ENCODE results near the gene ARID5B.
"Not testable (repeated sequence)": the region's sequence is repeated elsewhere in the genome, so short reads cannot be mapped to it uniquely, and the experiment has no call there.

Gene ARID5B

DNA sequence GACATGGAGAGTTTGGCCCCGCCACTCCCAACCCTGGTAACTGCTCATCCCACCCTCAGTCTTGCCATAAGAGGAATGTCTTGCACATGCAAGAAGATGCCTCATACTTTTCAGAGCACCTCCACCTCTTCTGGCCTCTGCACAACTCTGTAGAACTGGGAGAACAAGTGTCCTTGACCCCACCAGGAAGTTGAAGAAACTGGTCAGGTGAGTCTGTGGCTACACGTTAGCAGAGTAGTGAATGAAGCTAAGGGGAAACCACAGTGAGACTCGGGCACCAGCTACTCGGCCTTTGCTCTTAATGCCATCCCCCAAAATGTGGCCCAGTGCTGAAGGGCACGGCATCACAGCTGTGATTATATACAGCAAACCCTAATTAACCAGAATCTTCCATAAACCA lies 110.1 kb downstream of the ARID5B start:
- DNase-seq (ENCODE audit: low read depth), result no peak

DNA sequence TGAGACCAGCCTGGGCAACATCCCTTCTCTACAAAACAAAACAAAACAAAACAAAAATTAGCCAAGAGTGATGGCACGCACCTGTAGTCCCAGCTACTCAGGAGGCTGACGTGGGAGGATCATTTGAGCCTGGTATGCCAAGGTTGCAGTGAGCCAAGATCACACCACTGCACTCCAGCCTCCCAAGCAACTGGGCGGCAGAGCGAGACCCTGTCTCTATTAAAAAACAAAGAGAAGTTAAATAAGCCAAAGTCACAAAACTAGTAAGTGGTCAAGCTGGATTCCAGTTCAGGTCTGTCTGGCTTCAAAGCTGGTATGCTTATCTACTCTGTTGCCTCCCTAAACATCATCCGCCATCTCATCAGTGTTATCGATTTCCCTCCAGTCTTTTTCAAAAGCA lies 110.8 kb downstream of the ARID5B start:
- DNase-seq (ENCODE audit: low read depth), result no peak

DNA sequence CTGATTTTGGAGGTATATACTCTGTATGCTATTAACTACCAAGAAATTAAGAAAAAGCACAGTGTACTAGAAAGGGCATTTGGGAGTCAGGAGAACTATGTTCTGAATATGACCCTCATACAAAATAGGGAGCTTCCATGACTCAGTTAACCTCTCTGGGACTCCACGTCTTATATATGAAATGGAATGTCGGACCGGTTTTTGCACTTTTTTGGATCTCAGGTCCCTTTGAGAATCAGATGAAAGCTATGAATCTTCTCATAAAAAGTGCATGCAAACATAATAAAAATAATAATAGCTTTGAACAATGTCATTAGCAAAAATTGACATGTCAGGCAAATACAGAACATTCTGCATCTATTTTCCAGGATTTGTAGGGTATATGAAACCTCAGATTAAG lies 113.0 kb downstream of the ARID5B start:
- DNase-seq (ENCODE audit: low read depth), result no peak

DNA sequence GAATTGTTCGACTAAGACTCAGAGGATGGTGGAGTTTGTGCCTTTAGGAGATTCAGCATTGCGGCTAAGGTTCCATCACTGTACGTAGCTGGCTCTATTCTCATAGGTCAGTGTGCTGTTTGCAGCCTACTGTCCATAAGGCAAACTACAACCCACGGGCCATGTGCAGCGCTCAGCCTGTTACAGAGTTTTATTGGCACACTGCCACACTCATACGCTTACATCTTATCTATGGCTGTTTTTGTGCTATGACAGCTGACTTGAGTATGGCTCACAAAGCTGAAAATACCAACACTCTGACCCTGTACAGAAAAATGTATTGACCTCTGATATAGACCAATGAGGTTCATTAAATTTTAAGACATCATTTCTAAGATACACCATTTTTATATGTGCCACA lies 114.5 kb downstream of the ARID5B start:
- DNase-seq (ENCODE audit: low read depth), result no peak

DNA sequence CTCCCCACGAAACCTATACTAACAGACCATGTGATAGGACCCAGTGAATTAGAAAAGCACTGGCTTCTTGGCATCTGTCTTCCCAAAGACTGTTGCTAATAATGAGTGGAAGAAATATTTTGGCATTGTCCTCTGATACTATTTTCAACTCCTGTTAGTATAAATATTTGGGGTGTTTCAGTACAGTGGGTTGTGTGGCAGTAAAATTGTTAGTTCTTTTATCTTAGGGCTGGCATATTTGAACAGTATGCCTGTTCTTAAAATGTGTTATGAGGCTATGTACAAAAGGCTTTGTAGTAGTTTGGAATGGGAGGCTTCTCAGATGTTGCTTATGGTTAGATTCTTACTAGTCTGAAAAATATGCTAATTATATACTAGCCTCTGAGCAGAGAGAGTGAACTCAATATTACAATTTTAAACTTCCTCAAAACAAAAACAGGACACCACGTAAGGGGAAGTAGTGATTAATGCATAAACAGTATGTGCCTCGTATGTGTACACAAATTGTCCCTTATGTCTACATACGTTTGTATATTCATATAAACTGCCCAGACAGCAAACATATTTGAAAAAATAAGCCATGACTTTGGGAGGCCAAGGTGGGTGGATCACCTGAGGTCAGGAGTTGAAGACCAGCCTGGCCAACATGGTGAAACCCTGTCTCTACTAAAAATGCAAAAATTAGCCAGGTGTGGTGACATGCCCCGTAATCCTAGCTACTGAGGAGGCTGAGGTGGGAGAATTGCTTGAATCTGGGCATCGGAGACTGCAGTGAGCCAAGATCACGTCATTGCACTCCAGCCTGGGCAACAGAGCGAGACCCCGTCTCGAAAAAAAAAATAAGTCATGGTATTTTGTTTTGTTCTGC lies 115.4 kb downstream of the ARID5B start:
- no peak for DNase-seq (ENCODE audit: low read depth)

DNA sequence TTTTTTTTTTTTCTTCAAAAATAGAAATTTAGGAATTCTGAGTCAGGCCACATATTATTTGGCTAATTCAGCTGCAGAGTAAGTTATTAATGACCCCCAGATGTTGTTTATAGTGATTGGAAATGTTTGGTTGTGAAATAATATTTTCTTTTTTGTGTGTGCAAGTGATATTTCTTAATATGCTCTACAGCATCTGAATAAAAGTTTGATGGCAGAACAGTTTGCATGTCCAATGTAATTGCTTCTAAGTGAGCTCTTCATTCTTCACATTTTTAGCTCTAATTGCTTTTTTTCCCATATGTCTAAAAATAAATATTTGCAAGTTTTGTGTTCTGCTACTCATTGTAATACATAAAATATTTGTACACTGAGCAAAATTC lies 116.0 kb downstream of the ARID5B start:
- DNase-seq (ENCODE audit: low read depth), result no peak

DNA sequence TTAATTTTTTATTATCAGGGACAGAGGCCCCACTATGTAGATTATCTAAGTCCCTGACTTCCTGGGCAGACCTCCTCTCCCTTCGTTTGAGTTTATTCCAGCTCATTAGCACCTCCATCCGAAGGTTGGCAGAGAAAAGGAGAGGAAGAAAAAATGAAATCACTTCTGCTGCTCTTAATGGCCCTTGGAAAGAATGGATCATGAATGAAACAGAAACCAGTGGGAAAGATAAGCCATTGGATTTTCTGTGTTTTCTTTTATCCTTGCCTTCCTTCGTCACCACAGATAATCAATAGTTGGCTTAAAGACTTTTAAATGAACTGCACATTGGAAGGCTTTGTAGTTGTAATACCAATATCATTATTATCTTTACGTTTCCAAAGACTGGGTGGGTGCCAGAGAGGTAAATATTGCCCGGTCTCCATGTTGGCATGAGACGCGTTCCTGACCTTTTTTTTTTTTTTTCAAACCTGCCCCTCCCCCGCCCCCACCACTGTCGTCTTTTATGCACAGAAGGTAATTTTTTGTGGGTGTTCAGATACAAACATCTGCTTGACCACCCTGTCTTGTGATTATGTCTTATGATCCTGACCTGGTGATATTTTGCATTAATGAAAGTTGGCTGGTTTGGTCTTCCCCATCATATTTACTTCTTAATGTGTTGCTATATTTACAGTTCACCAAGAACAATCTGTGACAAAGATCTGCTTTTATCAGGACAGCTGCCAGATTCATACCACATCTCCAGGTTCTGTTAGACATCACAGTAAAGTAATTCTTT lies 116.8 kb downstream of the ARID5B start:
- DNase-seq (ENCODE audit: low read depth), result no peak

DNA sequence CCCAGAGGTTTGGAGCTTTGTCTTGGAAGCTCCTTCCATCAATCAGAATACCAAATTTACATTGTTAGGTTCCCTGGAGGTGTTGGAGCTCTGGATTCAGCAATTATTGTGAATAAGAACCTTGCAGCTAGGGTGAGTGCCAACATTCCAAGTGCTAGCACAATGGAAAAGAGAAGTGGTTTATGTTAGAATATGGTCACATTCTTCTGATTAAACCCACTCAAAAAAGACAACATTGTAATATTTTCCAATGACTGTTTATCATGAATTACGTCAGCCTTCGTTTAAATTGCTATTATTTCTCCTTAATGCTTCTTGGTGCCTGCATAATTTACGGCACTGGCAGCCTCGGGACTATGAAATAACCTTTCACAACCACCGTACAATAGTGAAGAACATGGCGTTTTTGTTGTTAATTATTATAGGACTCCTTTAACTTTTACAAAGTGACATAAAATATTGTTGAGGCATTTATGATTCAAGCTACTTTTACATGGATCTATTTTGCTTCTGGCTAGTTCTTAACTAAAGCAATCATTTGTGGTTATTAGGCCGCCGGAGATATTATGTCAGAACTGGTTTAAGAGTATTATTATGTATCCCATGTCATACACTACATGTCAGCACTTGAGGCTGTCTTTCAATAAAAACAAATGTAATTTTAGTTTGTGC lies 117.7 kb downstream of the ARID5B start:
- DNase-seq (ENCODE audit: low read depth), result no peak

DNA sequence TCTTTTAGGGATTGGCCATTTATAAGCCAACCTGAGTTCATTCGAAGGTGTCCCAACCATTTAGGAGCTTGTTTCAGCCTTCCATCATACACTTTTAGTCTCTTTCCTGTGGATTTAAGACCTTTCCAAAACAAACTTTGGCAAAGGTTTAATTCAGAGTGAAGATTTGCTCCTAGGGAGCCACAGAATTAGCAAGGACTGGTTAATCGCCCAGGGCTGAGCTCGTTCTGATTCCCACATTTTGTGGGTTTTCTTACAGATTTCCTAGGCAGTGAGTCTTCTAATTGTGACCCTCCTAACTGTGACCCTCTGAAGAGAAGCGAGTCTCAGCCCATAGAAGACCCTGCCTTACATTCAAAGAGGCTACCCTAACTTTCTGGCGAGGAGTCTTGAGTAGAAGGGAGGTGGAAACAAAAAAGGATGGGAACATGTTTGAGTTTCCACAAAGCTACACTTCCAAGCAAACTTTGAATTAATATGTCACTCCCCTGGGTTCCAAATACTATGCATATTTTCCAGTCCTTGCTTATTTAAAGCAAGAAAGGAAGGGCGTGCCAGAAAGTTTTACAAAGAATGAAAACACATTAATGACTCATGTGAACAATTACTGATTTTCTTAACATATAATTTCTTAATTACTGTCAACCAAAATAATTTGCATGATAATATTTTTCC lies 118.3 kb downstream of the ARID5B start:
- no peak for DNase-seq (ENCODE audit: low read depth)

DNA sequence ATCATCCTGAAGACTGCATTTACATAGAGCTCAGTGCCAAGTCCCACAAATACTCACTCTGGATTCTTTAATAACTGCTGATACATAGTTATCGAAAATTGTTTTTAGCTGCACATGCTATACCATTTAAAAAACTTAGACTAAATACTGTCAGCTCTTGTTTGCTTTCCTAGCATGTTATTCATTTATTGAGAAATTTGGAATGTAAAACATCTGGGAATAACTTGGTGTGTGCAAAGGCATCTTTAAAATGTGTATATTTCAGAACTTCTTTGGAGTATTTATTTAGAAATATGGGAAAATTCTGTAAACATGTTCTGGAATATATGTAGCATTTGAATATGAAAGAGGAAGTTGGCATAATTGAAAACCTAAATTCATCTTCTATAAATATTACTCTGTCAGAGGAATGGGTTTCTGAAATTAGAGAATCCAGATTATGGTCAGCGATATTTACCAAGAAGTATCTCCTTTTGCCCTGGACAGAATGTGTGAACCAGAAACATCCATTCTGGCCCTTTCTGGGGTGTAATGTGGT lies 119.7 kb downstream of the ARID5B start:
- DNase-seq (ENCODE audit: low read depth), result no peak

DNA sequence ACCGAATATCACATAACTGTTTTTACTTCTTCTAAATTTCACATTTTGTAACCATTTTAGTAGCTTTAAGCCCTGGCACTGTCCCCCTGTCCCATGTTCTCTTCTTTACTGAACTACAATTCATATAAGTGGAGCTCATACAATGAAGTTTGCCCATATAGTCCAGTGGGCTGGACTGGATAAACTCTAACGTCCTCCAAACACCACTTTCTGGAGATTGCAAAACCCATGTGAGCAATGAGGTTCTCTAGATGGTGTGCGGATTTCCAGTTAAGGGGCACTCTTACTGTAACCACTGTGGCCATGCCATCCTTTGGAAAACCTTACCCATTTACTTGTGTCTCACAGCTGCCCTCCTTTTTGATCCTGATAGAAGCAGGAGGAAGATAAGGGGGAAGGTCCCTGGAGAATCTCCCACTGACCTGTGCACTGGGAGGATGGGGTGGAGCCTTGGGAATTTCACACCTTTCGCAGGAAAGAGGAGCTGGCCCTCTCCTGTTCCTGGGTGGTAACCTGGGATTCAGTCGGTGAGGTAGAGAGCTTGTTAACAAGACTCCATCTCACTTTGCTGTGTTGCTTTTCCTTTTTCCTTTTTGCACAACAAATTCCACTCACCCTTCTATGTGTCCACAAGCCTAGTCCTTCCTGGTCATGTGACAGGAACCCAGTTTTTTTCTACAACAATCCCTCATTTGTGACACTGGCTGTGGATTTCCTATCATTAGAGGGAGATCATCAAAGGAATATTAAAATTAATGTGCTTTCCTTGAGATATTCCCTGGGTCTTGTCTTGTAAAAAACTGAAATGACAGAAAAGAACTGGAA lies 120.7 kb downstream of the ARID5B start:
- DNase-seq (ENCODE audit: low read depth), result no peak

DNA sequence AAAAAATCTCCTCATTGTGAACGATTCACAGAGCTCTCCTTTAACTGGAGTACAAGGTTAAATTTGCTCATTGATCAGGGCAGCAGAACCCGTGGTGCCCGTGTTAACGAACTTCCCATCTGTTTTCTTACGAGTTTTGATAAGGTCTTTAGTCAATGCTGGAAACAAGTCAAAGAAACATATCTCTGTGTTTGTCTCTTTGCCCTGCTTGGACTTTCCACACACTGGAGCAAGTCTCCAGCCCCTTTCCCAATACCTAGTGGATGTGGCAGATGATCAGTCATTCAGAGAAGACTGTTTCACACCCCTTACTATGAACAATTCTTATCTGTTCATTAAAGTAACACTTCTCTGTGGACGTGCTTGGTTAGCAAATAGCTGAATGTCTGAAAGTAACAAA lies 121.3 kb downstream of the ARID5B start:
- DNase-seq (ENCODE audit: low read depth), result no peak

DNA sequence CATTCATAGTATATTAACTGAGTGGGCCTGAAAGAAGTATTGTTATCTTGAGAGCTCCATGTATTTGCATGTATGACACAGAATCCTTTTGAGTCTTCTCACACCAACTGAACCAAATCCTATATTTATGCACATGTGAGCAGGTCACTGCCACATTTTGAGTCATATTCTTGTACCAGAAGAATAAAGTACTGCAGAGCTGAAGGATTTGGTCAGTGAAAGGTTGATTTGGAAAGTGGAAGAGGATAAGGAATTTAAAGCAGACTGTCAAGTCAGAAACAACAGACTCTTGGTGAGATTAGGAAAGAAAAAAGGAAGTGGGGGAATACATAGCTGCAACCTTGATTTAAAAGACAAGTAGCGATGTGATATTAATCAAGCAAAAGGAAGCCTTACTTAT lies 121.8 kb downstream of the ARID5B start:
- DNase-seq (ENCODE audit: low read depth), result no peak

DNA sequence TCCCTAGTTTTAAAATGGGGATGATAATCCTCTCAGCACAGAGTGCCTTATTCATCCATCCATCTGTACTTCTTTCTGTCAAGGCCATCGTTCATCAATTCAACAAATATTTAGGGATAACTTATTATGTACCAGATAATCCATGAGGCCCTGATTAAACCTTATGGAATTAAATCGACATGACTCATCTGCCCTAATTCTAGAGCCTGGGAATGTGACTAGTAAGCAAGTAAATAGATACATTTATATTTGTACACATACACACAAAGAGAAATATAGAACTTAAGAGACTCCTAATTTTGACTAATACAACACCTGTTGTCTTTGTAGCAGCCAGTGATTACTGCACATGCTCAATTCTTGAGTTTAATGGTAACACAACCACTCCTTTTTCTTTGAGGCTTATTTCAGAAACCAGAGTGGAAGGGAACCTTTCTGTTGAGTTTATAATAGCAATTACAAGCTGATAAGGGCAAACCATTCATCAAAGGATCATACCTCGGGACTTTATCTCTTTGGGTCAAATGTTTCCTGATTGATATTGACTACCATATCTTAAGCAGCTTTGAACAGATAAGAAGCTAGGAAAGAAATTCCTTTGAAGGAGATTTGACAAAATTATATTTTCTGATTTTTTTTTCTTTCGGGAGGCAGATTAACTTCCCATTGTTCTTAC lies 122.7 kb downstream of the ARID5B start:
- DNase-seq (ENCODE audit: low read depth), result no peak

DNA sequence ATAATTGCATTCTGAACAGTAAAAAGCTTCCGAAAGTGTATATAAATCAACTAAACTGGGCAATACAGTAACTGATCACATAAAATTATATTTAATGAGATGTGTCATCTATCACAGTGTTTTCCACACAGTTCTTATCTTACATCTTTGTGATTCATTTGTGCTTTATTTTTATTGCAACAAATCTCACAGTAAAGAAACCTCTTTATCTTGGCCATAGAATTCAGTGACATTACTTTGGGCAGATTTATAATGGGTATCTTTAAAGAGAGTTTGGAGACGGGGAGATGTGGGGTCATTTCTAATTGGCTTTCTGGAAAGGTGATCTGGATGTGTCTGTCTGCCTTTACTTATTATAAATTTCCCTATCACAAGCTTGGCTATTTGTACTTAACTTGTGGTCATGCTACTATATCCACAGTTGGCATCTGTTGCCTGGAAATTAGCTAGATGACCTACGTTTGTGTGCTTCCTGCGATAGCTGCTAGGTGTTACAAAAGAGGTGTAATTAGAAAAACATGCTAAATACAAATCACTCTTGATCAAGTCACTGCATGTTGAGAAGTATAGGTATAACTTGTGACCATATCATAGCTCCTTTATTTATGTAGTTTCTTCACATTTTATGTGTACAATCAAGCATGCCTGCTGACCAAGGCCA lies 123.8 kb downstream of the ARID5B start:
- no peak for DNase-seq (ENCODE audit: low read depth)

DNA sequence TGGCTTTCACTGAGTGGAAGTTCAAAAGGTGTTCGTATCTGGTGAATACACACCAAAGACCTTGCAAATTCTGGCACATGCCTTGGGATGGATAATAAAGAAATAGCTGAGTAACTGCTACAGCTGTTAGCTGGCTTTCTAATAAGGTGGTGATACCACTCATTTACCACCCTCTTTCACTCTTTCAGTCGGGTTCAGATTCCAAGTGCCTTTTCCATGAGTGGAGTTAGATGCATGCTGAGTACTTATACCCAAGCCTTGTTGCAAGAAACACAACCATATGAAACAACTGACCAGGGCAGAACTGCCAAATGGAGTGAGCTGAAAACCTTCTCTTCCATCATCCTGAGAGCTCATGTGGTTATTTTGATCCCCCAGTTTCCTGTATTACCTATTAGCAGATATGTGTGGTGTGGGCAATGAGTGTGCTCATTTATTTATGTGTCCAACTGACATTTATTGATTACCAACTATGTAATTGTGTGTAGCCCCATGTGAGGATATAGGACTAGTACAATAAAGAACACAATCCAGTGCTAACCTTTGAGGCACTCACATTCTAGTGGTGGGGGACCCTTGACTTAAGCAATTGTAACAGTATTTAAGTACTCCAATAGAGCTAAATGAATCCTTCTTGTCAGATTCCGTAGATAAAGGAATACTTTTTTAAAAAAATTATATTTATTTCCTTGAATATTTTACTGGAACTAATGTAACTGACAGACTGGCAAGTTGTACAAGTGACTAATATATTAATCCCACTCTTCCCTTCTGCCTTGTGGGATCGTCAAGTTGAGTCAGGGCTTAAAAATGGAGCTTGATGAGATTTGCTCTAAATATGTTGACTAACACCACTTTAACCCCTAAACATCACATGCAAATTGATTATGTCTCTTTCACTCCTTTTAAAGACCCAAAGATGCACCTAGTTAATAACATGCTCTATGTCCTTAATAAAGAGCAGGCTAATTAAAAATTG lies 124.7 kb downstream of the ARID5B start:
- no peak for DNase-seq (ENCODE audit: low read depth)

DNA sequence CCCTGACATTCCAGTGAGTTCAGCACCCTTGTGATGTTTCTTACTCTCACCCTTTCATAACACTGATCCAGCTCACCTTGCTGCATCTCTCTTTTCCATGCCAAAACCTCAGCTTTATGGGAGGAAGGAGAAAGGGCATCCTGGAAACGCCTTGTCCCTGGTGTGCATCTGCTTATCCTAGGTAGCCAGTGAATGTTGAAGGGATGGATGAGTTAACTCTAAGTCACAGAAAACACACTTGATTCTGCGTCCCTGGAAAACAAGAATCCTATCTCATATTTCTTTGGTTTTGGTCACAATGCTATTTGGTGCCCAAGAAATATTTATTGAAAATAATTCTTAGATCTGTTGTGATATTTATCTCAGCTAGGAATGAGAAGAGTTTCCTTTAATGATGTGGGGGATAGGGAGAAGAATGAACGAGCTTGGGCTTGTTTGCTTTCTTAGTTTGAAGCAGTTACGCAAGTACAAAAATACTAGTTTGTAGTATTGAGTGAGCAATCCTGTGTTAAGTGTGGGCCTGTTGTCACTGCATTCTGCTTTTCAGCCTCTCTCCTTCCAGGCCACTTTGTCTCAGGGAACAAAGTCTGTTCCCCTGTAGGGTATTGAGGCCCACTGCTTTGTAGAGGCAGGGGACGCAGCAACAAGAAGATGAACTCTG lies 126.5 kb downstream of the ARID5B start:
- no peak for DNase-seq (ENCODE audit: low read depth)

DNA sequence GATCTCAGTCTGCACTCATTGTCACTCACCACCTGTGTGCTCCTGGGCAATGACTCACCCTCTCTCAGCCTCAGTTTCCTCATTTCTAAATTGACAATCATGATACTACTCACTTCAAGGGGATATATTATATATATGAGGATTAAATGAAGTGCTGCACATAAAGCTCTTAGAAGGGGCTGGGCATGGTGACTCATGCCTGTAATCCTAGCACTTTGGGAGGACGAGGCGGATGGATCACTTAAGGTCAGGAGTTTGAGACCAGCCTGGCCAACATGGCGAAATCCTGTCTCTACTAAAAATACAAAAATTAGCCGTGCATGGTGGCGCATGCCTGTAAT lies 127.0 kb downstream of the ARID5B start:
- DNase-seq (ENCODE audit: low read depth), result not testable (repeated sequence)
